Stimulated activated CD4-positive, alpha-beta T cell treated with anti-CD3 and anti-CD28 coated beads, Interleukin-2, amount 100 ng/mL, for 24 hours (primary cell): ENCODE results near the gene TACSTD2.
"Not testable (repeated sequence)": the region's sequence is repeated elsewhere in the genome, so short reads cannot be mapped to it uniquely, and the experiment has no call there.

Source experiments
- DNase-seq, 2 donors: peaks; one replicate each; pipeline ENCODE4 v3.0.0-alpha.2; 2020

TACSTD2 gene, protein sequence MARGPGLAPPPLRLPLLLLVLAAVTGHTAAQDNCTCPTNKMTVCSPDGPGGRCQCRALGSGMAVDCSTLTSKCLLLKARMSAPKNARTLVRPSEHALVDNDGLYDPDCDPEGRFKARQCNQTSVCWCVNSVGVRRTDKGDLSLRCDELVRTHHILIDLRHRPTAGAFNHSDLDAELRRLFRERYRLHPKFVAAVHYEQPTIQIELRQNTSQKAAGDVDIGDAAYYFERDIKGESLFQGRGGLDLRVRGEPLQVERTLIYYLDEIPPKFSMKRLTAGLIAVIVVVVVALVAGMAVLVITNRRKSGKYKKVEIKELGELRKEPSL

DNA sequence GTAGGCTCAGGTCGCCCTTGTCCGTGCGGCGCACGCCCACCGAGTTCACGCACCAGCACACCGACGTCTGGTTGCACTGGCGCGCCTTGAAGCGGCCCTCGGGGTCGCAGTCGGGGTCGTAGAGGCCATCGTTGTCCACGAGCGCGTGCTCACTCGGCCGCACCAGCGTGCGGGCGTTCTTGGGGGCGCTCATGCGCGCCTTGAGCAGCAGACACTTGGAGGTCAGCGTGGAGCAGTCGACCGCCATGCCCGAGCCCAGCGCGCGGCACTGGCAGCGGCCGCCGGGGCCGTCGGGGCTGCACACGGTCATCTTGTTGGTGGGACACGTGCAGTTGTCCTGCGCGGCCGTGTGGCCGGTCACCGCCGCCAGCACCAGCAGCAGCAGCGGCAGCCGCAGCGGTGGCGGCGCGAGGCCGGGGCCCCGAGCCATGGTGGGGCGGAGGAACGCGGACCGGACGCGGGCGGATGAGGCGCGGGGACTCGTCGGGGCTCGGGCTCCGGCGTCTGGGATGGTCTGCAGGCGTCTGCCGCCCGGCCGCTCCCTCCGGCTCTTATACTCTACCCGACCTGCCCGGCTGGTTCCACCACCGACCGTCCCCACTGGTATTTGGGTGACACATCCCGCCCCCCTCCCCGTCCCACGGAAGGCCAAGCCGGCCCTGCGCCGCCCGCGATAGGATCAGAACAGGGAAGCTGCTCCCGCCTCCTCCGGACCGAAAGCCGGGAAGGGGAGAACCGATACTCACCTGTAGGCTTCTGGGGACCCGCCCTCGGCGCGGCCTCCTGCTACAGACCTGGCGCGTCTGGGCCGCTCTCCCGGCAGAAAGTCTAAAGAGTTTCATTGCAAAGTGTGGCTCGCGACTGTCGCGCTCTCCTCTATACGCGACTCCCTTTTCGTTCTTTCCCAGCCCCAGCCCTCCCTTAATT, at the start of gene TACSTD2:
Gene TACSTD2, minus strand, starts transcription at position 526 of the 927 bp plus-strand sequence. Its CDS starts 96 bp downstream, at position 430.
- DNase-seq = peak in 1 of 2 donors; percentile 18

- DNase-seq = no peak
Measured at GRCh38 chr1:58626293-58626692, 49.2 kb upstream of the TACSTD2 start.

DNA sequence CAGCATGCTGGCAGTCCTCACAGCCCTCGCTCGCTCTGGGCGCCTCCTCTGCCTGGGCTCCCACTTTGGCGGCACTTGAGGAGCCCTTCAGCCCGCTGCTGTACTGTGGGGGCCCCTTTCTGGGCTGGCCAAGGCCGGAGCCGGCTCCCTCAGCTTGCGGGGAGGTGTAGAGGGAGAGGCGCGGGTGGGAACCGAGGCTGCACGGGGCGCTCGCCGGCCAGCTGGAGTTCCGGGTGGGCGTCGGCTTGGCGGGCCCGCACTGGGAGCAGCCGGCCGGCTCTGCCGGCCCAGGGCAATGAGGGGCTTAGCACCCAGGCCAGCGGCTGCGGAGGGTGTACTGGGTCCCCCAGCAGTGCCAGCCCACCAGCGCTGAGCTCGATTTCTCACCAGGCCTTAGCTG, 46.2 kb upstream of the TACSTD2 start:
- not testable (repeated sequence) for DNase-seq

- no peak for DNase-seq
Measured at GRCh38 chr1:58622571-58622970, 45.5 kb upstream of the TACSTD2 start.

DNA sequence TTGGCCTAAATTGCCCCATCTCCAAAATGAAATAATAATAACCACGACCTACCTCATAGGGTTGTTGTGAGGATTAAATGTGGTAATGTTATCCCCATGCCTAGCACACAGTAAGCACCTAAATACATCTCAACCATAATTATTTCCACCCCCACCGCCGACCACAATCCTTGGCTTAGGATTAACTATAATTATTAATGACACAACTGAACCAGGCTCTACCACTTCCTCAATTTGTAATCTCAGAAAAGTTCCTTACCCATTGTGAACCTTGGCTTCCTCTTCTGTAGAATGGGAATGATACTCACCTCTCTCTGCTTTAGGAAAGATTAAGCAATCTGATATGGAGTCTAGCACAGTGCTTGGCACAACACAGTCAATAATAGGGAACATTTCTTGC, 44.3 kb upstream of the TACSTD2 start:
- no peak for DNase-seq

DNA sequence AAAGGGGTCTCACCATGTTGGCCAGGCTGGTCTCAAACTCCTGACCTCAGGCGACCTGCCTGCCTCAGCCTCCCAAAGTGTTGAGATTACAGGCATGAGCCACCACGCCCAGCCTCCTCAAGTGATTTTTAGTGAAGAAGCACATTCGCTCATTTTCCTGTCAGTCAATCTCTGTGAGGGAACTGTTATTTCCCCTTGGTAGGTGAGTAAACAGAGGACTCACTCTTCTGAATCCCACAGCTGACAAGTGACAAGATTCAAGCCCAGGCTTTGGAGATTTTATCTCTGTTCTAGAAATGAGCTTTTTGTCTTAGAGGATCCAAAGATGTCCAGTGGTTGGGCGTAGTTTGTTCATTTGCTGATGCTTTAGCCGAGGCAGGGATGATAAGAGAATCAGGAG, 43.9 kb upstream of the TACSTD2 start:
- no peak for DNase-seq

- no peak for DNase-seq
Measured at GRCh38 chr1:58620259-58620658, 43.2 kb upstream of the TACSTD2 start.

DNA sequence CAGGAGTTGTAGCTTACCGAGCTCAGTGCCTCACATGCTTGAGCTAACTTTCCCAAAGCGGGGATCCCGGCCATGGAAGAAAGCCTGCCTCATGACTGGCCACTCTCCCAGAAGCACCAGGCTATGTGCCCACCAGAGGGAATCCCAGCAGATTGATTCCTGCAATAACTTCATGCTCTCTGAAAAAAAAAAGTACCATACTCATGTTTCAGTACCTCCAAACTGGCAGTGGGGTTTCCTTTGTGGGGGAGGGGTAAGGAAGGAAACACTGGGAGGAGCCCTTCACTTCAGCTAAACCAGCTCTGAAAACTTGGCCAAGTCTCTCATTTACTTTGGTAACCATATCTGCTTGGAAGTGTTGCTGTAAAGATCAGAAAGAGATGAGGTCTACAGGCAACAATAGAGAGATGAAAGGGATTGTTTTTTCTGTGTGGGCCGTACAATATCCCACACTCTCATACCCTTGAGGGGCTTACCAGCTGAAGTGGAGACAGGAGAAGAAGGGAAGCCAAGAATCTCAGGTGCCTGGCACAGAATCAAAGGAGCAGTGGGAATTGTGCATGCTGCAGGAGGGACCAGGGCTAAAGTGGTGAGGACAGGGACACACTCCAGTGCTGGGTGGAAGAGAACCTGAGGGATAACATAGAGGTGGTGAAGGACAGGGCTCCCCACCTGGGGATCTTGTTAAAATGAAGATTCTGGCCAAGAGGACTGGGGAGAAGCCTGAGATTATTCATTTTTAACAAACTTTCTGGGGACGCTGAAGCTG, 42.4 kb upstream of the TACSTD2 start:
- DNase-seq = no peak

- no peak for DNase-seq
Measured at GRCh38 chr1:58618303-58618702, 41.3 kb upstream of the TACSTD2 start.

GRCh38 chr1:58611861-58612385, 34.9 kb upstream of the TACSTD2 start:
- DNase-seq = no peak

- DNase-seq = no peak
Measured at GRCh38 chr1:58608945-58609344, 31.9 kb upstream of the TACSTD2 start.

DNA sequence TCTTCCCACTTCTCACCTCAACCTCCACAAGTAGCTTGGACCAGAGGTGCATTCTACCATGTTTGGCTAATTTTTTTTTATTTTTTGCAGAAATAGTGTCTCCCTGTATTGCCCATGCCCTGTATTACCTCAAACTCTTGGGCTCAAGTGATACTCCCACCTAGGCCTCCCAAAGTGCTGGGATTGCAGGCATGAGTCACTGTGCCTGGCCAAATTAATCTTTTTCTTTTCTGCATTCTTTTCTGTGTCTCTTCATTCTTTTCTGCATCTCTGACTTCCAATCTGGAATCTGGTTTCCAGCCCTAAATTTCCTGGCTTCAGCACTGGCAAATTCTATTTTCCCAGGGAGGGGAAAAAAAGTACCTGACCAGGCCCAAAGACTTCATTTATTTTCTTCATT, 31.2 kb upstream of the TACSTD2 start:
- no peak for DNase-seq

DNA sequence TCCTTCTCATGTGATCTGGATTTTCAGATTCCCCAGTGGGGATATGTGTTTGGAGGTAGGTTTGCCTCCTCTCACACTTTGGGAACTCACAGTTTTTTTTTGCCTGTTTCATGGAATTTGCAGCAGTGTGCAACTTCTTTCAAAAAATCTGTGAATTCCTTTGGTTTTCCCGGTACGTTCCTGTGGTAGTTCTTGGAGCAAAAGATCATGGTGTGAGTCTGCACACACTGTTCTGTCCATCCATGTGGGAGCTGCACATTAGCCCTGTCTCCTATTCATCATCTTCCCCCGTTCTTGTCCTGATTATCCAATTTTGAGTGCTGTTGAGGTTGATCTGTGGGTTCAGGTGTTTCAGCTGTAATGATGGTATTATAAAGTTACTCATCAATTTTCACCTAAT, 30.3 kb upstream of the TACSTD2 start:
- no peak for DNase-seq

GRCh38 chr1:58601921-58602320, 24.9 kb upstream of the TACSTD2 start:
- not testable (repeated sequence) for DNase-seq

DNA sequence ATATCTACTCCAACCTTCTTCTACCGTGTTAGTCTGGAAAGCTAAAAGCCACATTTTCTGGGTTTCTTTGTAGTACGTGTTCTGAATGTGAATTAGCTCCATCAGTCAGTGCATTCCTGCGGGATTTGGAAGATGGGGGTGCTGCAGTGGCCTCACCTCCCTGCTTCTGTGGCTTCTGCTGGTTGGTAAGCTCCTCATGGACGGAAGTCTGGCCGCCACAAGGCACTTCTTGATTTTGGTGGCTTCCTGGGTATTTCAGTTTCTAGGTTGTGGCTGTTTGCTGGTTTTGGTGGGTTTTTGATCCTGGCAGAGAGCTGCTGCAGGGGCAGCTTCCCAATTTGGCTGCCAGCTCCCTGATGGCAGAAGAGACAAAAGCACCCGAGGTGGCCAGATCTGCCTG, 20.9 kb upstream of the TACSTD2 start:
- no peak for DNase-seq

DNA sequence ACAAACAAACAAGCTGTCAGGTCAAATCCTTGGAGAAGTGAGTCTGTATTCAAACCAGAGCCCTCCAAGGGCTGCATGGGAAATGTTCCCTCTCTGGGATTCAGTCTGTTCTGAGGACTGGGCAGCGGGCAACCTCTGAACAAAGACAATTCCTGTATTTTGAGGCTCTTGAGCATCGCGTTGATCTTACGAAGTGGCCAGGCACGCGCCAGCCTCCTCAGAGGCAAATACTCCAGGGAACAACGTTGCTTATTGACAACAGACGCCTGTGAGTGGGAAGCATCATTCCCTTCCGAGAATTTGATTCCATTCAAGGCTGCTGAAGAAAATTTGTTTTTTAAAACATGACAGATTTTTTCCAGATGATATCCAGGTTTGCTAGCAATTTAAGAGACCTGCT, 20.0 kb upstream of the TACSTD2 start:
- no peak for DNase-seq

DNA sequence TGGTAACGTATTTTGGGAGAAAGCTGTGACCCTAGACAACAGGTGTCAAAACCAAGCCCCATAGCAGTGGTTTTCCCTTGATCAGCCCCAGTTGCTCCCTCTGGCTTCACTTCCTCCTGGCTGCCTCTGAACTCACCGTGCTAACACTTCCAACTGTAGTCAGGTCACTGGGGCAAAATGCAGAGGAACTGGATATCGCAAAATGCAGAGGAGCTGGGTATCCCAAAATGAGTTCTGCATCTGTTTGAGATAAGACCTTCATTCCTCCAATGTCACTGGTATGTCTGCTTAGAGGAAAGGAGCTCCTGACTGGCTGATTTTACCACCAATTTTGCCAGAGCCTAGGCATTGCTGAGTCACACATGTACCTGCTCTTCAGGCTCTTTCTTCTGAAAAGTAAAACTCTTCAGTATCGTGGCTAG, 19.6 kb upstream of the TACSTD2 start:
- DNase-seq = no peak

- no peak for DNase-seq
Measured at GRCh38 chr1:58594546-58594945, 17.5 kb upstream of the TACSTD2 start.

- DNase-seq = no peak
Measured at GRCh38 chr1:58592522-58593134, 15.6 kb upstream of the TACSTD2 start.

DNA sequence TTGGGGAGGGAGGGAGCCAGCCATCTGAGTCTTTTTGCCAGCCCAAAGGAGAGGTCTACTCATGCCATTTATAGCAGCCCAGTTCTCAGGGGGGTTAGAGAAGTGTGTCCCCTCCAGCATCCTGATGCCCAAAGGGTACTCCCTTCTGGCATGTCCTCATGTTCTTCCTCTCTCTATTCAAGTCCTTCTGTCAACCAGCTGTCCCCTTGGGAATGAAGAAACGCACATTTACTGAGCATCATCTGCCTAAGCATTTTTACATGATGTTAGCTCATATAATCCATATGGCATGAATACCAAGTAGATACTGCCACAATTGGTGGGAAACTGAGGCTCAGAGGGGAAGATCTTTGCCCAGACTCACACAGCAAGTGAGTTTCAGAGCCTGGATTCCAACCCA, 14.8 kb upstream of the TACSTD2 start:
- no peak for DNase-seq

GRCh38 chr1:58590019-58590418, 13.0 kb upstream of the TACSTD2 start:
- DNase-seq = no peak

DNA sequence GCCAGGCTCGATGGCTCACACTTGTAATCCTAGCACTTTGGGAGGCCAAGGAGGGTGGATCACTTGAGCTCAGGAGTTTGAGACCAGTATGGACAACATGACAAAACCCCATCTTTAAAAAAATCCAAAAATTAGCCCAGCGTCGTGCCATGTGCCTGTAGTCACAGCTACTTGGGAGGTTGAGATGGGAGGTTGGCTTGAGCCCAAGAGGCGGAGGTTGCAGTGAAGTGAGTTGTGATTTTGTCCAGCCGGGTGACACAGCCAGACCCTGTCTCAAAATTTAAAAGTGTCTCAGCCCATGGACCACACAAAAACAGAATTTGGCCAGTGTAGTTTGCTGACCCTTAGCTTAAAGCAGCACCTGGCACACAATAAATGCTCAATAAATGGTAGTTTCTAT, 11.3 kb upstream of the TACSTD2 start:
- no peak for DNase-seq

- DNase-seq = no peak
Measured at GRCh38 chr1:58587667-58588066, 10.6 kb upstream of the TACSTD2 start.
